ES-I3 (cell line): Measurements from ENCODE around the gene HSP90AA1.
"Not testable (repeated sequence)": the region's sequence is repeated elsewhere in the genome, so short reads cannot be mapped to it uniquely, and the experiment has no call there.

ENCODE experiments used
- H3K36me3 ChIP-seq: 2 replicates; pipeline ENCODE4 v1.6.1; 2013; ENCODE audit warnings: mild to moderate bottlenecking, low read length, control low read depth, moderate library complexity; ENCODE audit not compliant: insufficient read depth
- H3K4me1 ChIP-seq: 2 replicates; pipeline ENCODE4 v1.6.1; 2013; ENCODE audit warnings: mild to moderate bottlenecking, control low read depth, low read length; ENCODE audit not compliant: insufficient read depth
- H3K9ac ChIP-seq: 2 replicates; pipeline ENCODE4 v1.6.1; 2013; ENCODE audit warnings: low read depth, mild to moderate bottlenecking, low read length, moderate library complexity
- H3K9me3 ChIP-seq: 2 replicates; pipeline ENCODE4 v1.6.1; 2013; ENCODE audit warnings: mild to moderate bottlenecking, low read length, moderate library complexity; ENCODE audit not compliant: control insufficient read depth, insufficient read depth

HSP90AA1 gene

GRCh38 chr14:102086972-102087761, at the start of gene HSP90AA1:
TSS of gene HSP90AA1 (minus strand) at chr14:102087044. CDS start at chr14:102086378, 666 bp downstream.
- no peaks in the 10 kb centered on the region for H3K9me3 ChIP-seq
- H3K9ac ChIP-seq, result peak within 1 kb of the TSS; percentile 97
- H3K36me3 ChIP-seq, result peaks cover 35% of the 10 kb centered on the region
- peaks cover 7% of the 10 kb centered on the region; the same call in 1 of the 2 replicates for H3K4me1 ChIP-seq

- H3K9ac ChIP-seq, H3K36me3 ChIP-seq, H3K4me1 ChIP-seq, H3K9me3 ChIP-seq: not testable (repeated sequence)
These were observed 48.6 kb upstream of the HSP90AA1 start for GRCh38 chr14:102135456-102135855.

- H3K36me3 ChIP-seq, H3K9ac ChIP-seq, H3K4me1 ChIP-seq, H3K9me3 ChIP-seq: not testable (repeated sequence)
These were observed 47.9 kb upstream of the HSP90AA1 start for GRCh38 chr14:102134719-102135118.

- H3K36me3 ChIP-seq, H3K9me3 ChIP-seq, H3K4me1 ChIP-seq, H3K9ac ChIP-seq: not testable (repeated sequence)
These were observed 47.2 kb upstream of the HSP90AA1 start for GRCh38 chr14:102134021-102134420.

GRCh38 chr14:102131741-102132140, 44.9 kb upstream of the HSP90AA1 start:
- Histone ChIP-seq H3K4me1 (0 out of 2 replicates have a peak, but pooled peaks cover 7% of the 10 kb centered on the region), H3K36me3 (no peaks in the 10 kb centered on the region; the same call in 1 of the 2 replicates), H3K9me3 (no peaks in the 10 kb centered on the region), H3K9ac (no peak overlapping the region)

GRCh38 chr14:102126807-102127455, 40.1 kb upstream of the HSP90AA1 start:
- H3K9me3 ChIP-seq, result no peaks in the 10 kb centered on the region
- H3K4me1 ChIP-seq, result peaks cover 25% of the 10 kb centered on the region
- H3K9ac ChIP-seq, result peak overlapping the region; percentile 48
- no peaks in the 10 kb centered on the region; the same call in 1 of the 2 replicates for H3K36me3 ChIP-seq

GRCh38 chr14:102125546-102125945, 38.7 kb upstream of the HSP90AA1 start:
- Histone ChIP-seq H3K36me3 (no peaks in the 10 kb centered on the region), H3K4me1 (peaks cover 28% of the 10 kb centered on the region), H3K9ac (no peak overlapping the region), H3K9me3 (no peaks in the 10 kb centered on the region)

GRCh38 chr14:102124419-102124818, 37.6 kb upstream of the HSP90AA1 start:
- H3K36me3 ChIP-seq, result no peaks in the 10 kb centered on the region
- no peak overlapping the region for H3K9ac ChIP-seq
- no peaks in the 10 kb centered on the region for H3K9me3 ChIP-seq
- peaks cover 28% of the 10 kb centered on the region for H3K4me1 ChIP-seq

- no peak overlapping the region for H3K9ac ChIP-seq
- H3K4me1 ChIP-seq, result peaks cover 20% of the 10 kb centered on the region
- H3K36me3 ChIP-seq, result no peaks in the 10 kb centered on the region
- H3K9me3 ChIP-seq, result no peaks in the 10 kb centered on the region
These were observed 34.7 kb upstream of the HSP90AA1 start for GRCh38 chr14:102121567-102121966.

- Histone ChIP-seq H3K9ac (no peak overlapping the region), H3K9me3 (no peaks in the 10 kb centered on the region), H3K36me3 (no peaks in the 10 kb centered on the region), H3K4me1 (peaks cover 15% of the 10 kb centered on the region)
These were observed 34.0 kb upstream of the HSP90AA1 start for GRCh38 chr14:102120888-102121287.

GRCh38 chr14:102117852-102118251, 31.0 kb upstream of the HSP90AA1 start:
- H3K4me1 ChIP-seq, result peaks cover 4% of the 10 kb centered on the region; the same call in 1 of the 2 replicates
- H3K36me3 ChIP-seq, result no peaks in the 10 kb centered on the region
- H3K9ac ChIP-seq, result no peak overlapping the region
- H3K9me3 ChIP-seq, result no peaks in the 10 kb centered on the region

GRCh38 chr14:102116361-102117180, 29.7 kb upstream of the HSP90AA1 start:
- no peaks in the 10 kb centered on the region; the same call in 1 of the 2 replicates for H3K9me3 ChIP-seq
- H3K36me3 ChIP-seq, result no peaks in the 10 kb centered on the region
- no peak overlapping the region for H3K9ac ChIP-seq
- H3K4me1 ChIP-seq, result peaks cover under 1% of the 10 kb centered on the region; the same call in 1 of the 2 replicates

- Histone ChIP-seq H3K36me3 (no peaks in the 10 kb centered on the region), H3K4me1 (no peaks in the 10 kb centered on the region), H3K9ac (no peak overlapping the region)
These were observed 24.3 kb upstream of the HSP90AA1 start for GRCh38 chr14:102111101-102111500.

GRCh38 chr14:102109332-102109731, 22.5 kb upstream of the HSP90AA1 start:
- H3K36me3 ChIP-seq, H3K9ac ChIP-seq: not testable (repeated sequence)

More at GRCh38 chr14:102111101-102111500, 24.3 kb upstream of the HSP90AA1 start:
- H3K9me3 ChIP-seq, result peaks cover 5% of the 10 kb centered on the region

More at GRCh38 chr14:102109332-102109731, 22.5 kb upstream of the HSP90AA1 start:
- not testable (repeated sequence) for H3K4me1 ChIP-seq, H3K9me3 ChIP-seq
